HEK293T (cell line): Measurements from ENCODE around the gene NPEPL1.

Experiments used
- ARNT ChIP-seq: fragments of 450-650 bp; IDR thresholded peaks from 2 replicates; pipeline ENCODE4 v1.6.1; 2017; ENCODE audit warnings: mild to moderate bottlenecking
- BHLHE40 ChIP-seq: fragments of 450-650 bp; IDR thresholded peaks from 2 replicates; pipeline ENCODE4 v1.6.1; 2016; ENCODE audit warnings: mild to moderate bottlenecking, moderate library complexity, borderline replicate concordance
- FOXM1 ChIP-seq: fragments of 450-650 bp; IDR thresholded peaks from 2 replicates; pipeline ENCODE4 v1.6.1; 2017; ENCODE audit warnings: mild to moderate bottlenecking, borderline replicate concordance
- HDGF ChIP-seq: fragments of 450-650 bp; IDR thresholded peaks from 2 replicates; pipeline ENCODE4 v1.6.1; 2017; ENCODE audit warnings: antibody characterized with exemption, borderline replicate concordance
- L3MBTL2 ChIP-seq: fragments of 450-650 bp; conservative IDR thresholded peaks from 2 replicates; pipeline ENCODE4 v1.6.1; 2016; ENCODE audit warnings: mild to moderate bottlenecking
- LEF1 ChIP-seq: fragments of 450-650 bp; IDR thresholded peaks from 2 replicates; pipeline ENCODE4 v1.6.1; 2017; ENCODE audit warnings: mild to moderate bottlenecking, borderline replicate concordance
- SP1 ChIP-seq: fragments of 450-650 bp; IDR thresholded peaks from 2 replicates; pipeline ENCODE4 v1.6.1; 2017
- SUZ12 ChIP-seq: fragments of 450-650 bp; IDR thresholded peaks from 2 replicates; pipeline ENCODE4 v1.6.1; 2016; ENCODE audit warnings: mild to moderate bottlenecking
- TARDBP ChIP-seq: fragments of 450-650 bp; IDR thresholded peaks from 2 replicates; pipeline ENCODE4 v1.6.1; 2016
- ZNF384 ChIP-seq: fragments of 450-650 bp; IDR thresholded peaks from 2 replicates; pipeline ENCODE4 v1.6.1; 2016
- TF ChIP-seq, protein P1 (sequence below): fragments of 450-650 bp; IDR thresholded peaks from 2 replicates; pipeline ENCODE4 v1.6.1; 2016

DNA sequence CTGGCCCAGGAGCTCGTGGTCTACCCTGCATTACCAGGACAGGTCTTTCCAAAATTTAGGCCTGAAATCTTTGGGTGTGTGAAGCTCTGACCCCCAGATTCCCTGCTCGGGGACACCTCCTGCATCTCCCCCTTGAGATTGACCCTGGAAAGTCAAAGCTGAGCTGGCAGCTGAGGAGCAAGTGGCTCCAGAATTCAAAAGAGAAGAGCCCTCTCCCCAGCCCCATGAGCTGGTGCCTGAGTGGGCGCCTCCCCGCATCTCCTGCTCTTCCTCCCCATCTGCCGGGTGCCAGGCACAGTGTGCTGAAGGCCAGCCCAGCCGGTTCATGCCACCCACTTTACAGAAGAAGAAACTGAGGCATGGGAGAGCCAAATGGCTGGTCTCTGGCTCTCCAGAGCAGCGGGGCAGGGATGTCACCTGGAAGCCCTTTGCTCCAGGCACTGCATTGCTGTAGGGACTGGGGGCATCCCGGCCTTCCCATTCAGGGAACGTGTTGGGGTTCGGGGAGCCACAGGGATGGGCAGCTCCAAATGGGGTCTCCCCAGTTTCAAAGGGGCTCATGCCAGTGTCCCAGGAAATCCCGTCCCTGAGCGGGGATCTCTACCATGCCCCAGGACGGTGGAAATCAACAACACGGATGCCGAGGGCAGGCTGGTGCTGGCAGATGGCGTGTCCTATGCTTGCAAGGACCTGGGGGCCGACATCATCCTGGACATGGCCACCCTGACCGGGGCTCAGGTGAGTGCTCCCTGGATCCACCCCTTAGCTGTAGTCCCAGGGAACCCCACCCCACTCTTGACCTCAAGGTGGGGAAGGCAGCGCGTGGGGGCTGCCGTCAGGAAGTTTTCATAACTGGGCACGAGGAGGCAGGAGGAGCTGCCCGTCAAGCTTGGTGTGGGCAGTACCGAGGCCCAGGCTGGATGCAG lies 20.5 kb downstream of the NPEPL1 start:
- no peak for TF ChIP-seq LEF1
- TF ChIP-seq ZNF384, result no peak
- no peak for TF ChIP-seq ARNT
- TF ChIP-seq FOXM1, result no peak
- no peak for TF ChIP-seq SP1
- TF ChIP-seq, protein P1, sequence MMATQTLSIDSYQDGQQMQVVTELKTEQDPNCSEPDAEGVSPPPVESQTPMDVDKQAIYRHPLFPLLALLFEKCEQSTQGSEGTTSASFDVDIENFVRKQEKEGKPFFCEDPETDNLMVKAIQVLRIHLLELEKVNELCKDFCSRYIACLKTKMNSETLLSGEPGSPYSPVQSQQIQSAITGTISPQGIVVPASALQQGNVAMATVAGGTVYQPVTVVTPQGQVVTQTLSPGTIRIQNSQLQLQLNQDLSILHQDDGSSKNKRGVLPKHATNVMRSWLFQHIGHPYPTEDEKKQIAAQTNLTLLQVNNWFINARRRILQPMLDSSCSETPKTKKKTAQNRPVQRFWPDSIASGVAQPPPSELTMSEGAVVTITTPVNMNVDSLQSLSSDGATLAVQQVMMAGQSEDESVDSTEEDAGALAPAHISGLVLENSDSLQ, result no peak
- no peak for TF ChIP-seq SUZ12
- no peak for TF ChIP-seq HDGF
- TF ChIP-seq L3MBTL2, result no peak
- no peak for TF ChIP-seq BHLHE40
- TF ChIP-seq TARDBP, result no peak
